Peyer's patch (tissue), 4 donors: ENCODE measurements around the gene ITGB5.

Experiments used
- POLR2A ChIP-seq, 2 donors: fragments of 450-650 bp; IDR thresholded peaks; one replicate each; pipeline ENCODE4 v1.5.1; 2017; ENCODE audit warnings: antibody characterized with exemption in 2 of 2, mild to moderate bottlenecking in 2 of 2, moderate library complexity in 2 of 2
- TF ChIP-seq, protein P1 (sequence below), 6 experiments: fragments of 450-650 bp in 4 of 6; fragments of 200-600 bp in 2 of 6; sonication (generic) in 1 of 6; IDR thresholded peaks; one replicate each; pipeline ENCODE4 v1.5.1; 2017 to 2019; ENCODE audit warnings: antibody characterized with exemption in 6 of 6, mild to moderate bottlenecking in 3 of 6, moderate library complexity in 1 of 6

DNA sequence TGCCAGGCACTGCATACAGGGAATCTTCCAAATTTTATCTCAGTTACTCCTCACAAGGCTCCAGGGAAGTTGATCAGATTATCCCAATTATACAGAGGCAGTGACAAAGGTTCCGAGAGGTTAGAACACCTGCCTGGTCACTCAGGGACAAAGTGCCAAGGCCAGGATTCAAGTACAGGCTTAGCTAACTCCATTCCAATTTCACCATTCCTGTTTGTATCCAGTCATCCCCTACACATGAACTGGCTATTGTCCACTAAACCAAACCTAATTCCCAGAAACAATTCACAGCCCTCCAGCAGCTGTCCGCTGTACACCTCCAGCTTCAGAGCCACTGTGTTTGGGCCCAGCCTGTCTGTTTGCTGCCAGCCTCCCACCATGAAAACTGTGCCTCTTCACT lies 31.4 kb upstream of the ITGB5 start:
- TF ChIP-seq, protein P1, sequence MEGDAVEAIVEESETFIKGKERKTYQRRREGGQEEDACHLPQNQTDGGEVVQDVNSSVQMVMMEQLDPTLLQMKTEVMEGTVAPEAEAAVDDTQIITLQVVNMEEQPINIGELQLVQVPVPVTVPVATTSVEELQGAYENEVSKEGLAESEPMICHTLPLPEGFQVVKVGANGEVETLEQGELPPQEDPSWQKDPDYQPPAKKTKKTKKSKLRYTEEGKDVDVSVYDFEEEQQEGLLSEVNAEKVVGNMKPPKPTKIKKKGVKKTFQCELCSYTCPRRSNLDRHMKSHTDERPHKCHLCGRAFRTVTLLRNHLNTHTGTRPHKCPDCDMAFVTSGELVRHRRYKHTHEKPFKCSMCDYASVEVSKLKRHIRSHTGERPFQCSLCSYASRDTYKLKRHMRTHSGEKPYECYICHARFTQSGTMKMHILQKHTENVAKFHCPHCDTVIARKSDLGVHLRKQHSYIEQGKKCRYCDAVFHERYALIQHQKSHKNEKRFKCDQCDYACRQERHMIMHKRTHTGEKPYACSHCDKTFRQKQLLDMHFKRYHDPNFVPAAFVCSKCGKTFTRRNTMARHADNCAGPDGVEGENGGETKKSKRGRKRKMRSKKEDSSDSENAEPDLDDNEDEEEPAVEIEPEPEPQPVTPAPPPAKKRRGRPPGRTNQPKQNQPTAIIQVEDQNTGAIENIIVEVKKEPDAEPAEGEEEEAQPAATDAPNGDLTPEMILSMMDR (IDR thresholded peaks at IDR 0.05) = no peak
- TF ChIP-seq POLR2A (IDR thresholded peaks at IDR 0.05) = no peak
